Upper lobe of left lung (tissue), 4 donors: ENCODE measurements around the gene SLC13A3.

Experiments
- EP300 ChIP-seq, 4 donors: sonication (generic); formaldehyde crosslinking; IDR thresholded peaks; one replicate each; pipeline ENCODE4 v1.5.1; 2017; ENCODE audit warnings: antibody characterized with exemption in 4 of 4, control low read depth in 2 of 4
- POLR2AphosphoS5 ChIP-seq, 2 donors: sonication (generic); formaldehyde crosslinking; IDR thresholded peaks; one replicate each; pipeline ENCODE4 v1.5.1; 2017; ENCODE audit warnings: antibody characterized with exemption in 2 of 2
- TF ChIP-seq, protein P1 (sequence below), 6 experiments: fragments of 450-650 bp in 4 of 6; fragments of 200-600 bp in 2 of 6; sonication (generic) in 2 of 6; IDR thresholded peaks; one replicate each; pipeline ENCODE4 v1.5.1; 2016 to 2019; ENCODE audit warnings: antibody characterized with exemption in 6 of 6

DNA sequence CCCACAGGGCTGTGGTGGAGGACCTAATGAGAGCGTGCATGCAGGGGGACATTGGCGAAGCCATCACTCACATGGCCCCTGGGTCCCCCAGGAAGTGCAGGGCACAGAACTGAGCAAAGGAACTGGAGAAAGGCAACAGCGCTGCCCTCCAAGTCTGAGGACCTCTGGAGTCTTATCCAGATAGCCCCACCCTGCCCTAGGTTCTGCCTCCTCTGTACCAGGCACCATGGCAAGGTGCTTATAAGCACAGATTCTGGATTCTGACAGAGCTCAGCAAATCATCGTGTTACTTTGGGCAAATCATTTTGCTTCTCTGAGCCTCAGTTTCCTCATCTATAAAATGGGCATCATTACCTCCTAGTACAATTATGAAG lies 44.5 kb downstream of the SLC13A3 start:
- TF ChIP-seq, protein P1, sequence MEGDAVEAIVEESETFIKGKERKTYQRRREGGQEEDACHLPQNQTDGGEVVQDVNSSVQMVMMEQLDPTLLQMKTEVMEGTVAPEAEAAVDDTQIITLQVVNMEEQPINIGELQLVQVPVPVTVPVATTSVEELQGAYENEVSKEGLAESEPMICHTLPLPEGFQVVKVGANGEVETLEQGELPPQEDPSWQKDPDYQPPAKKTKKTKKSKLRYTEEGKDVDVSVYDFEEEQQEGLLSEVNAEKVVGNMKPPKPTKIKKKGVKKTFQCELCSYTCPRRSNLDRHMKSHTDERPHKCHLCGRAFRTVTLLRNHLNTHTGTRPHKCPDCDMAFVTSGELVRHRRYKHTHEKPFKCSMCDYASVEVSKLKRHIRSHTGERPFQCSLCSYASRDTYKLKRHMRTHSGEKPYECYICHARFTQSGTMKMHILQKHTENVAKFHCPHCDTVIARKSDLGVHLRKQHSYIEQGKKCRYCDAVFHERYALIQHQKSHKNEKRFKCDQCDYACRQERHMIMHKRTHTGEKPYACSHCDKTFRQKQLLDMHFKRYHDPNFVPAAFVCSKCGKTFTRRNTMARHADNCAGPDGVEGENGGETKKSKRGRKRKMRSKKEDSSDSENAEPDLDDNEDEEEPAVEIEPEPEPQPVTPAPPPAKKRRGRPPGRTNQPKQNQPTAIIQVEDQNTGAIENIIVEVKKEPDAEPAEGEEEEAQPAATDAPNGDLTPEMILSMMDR (IDR thresholded peaks at IDR 0.05): no peak
- no peak for TF ChIP-seq EP300 (IDR thresholded peaks at IDR 0.05)
- TF ChIP-seq POLR2AphosphoS5 (IDR thresholded peaks at IDR 0.05): no peak
